ENCODE data around the gene SNED1.

DNA sequence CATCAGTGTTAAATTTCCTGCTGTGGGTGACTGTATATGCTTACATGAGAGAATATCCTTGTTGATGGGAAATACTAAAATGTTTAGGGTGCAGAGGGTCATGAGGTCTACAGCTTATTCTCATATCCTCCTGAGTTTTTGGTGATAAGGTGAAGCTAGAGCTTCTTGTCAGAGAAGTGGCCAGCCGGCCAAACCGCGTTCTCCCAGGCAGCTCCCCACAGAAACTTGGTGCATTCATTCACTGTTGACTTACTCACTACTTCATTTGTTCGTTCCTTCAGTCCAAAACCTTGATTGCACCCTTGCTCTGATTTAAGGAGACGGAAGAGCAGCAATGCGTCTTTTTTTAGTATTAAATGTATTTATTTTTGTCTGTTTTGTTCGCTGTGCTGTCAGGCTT is 8.7 kb downstream of the SNED1 start:
- TF ChIP-seq POLR2A (IDR thresholded peaks at IDR 0.05) (no peak), CTCF (IDR thresholded peaks at IDR 0.05) (no peak), POLR2AphosphoS5 (IDR thresholded peaks at IDR 0.05) (no peak), EP300 (IDR thresholded peaks at IDR 0.05) (no peak)
